ENCODE results near the gene CDK19.

GRCh38 chr6:110622912-110623578, 192.2 kb downstream of the CDK19 start:
- no peak for TF ChIP-seq POLR2A (IDR thresholded peaks at IDR 0.05; ENCODE audit: low read length)
- TF ChIP-seq GATA1 (IDR thresholded peaks at IDR 0.05; ENCODE audit: low read depth, low read length): no peak

Measured in erythroblast (primary cell).